Ureter (tissue), 1 donor: ENCODE data around the gene SYNC. TPM values are rescaled to one million over a fixed set of nuclear protein-coding genes. Genes with fewer than 3 reads are reported as not detected.
"Not testable (repeated sequence)": the region's sequence is repeated elsewhere in the genome, so short reads cannot be mapped to it uniquely, and the experiment has no call there.

Experiments
- DNase-seq: peaks from one replicate; pipeline ENCODE4 v3.0.0-alpha.2; 2020; ENCODE audit warnings: low spot score
- total RNA-seq: library from RNA; stranded (reverse); gene quantifications from one replicate; pipeline ENCODE4 v1.2.4, GENCODE V29; 2023
- donor health status: DM: yes; HTN: yes; CAD: no.

SYNC gene
- total RNA-seq, 1 donor from 2014 or later = 6.4 TPM

- no peak for DNase-seq
Observed at GRCh38 chr1:32693455-32694174, 9.0 kb downstream of the SYNC start.

- no peak for DNase-seq
Observed at GRCh38 chr1:32686387-32686786, 16.2 kb downstream of the SYNC start.

- DNase-seq = no peak
Observed at GRCh38 chr1:32685498-32685897, 17.1 kb downstream of the SYNC start.

GRCh38 chr1:32684167-32684811, 18.3 kb downstream of the SYNC start:
- DNase-seq = peak; percentile 50

- DNase-seq = no peak
Observed at GRCh38 chr1:32683397-32683796, 19.2 kb downstream of the SYNC start.

- no peak for DNase-seq
Observed at GRCh38 chr1:32681999-32682398, 20.6 kb downstream of the SYNC start.

GRCh38 chr1:32681509-32681908, 21.1 kb downstream of the SYNC start:
- DNase-seq = peak; percentile 33

GRCh38 chr1:32680642-32681041, 21.9 kb downstream of the SYNC start:
- no peak for DNase-seq

GRCh38 chr1:32679993-32680392, 22.6 kb downstream of the SYNC start:
- not testable (repeated sequence) for DNase-seq

GRCh38 chr1:32676945-32677344, 25.6 kb downstream of the SYNC start:
- peak; percentile 19 for DNase-seq

GRCh38 chr1:32668716-32669115, 33.9 kb downstream of the SYNC start:
- not testable (repeated sequence) for DNase-seq

- peak; percentile 25 for DNase-seq
Observed at GRCh38 chr1:32666901-32667566, 35.5 kb downstream of the SYNC start.

GRCh38 chr1:32665915-32666314, 36.7 kb downstream of the SYNC start:
- DNase-seq = no peak

GRCh38 chr1:32659581-32659980, 43.0 kb downstream of the SYNC start:
- DNase-seq = no peak

- no peak for DNase-seq
Observed at GRCh38 chr1:32652244-32652962, 50.2 kb downstream of the SYNC start.

- DNase-seq = no peak
Observed at GRCh38 chr1:32651461-32652073, 51.0 kb downstream of the SYNC start.

- peak; percentile 98 for DNase-seq
Observed at GRCh38 chr1:32650752-32651460, 51.7 kb downstream of the SYNC start, which contains the start of gene RBBP4. RBBP4 (plus strand) TSS chr1:32651208; CDS start chr1:32651307, 99 bp downstream.

GRCh38 chr1:32650248-32650751, 52.3 kb downstream of the SYNC start, which contains the start of gene ZBTB8OS:
ZBTB8OS (minus strand) TSS chr1:32650550; CDS start chr1:32650529, 21 bp downstream.
- DNase-seq = peak; percentile 92

- no peak for DNase-seq
Observed at GRCh38 chr1:32647308-32648134, 55.0 kb downstream of the SYNC start.

GRCh38 chr1:32644426-32644825, 58.1 kb downstream of the SYNC start:
- no peak for DNase-seq
